ENCODE measurements around the gene VDAC2. TPM values are rescaled to one million over a fixed set of nuclear protein-coding genes. Genes with fewer than 3 reads are reported as not detected.

Gene VDAC2
- polyA plus RNA-seq, 1 donor from 2014 or later = 291 TPM

DNA sequence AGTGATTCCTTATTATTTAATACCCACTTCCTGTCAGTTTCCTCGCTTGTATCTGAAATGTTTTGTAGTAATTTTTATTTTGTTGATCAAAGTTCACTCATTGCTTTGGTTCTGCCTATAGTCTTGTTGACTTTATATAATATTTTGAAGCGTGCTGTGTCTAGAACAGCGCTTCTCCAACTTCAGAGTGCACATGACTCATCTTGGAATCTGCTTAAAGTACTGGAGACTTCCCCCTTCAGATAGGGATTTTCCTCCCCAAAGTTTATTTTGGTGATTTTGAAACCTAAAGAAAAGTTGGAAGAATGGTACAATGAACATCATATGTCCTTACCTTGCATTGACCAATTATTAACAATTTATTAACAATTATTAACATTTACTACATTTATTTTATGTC lies 19.4 kb downstream of the VDAC2 start:
- Histone ChIP-seq H3K9ac (ENCODE audit: low read length) (no peak overlapping the region), H3K79me2 (replicated peaks; ENCODE audit: insufficient read depth, low read length) (peaks cover 15% of the 10 kb centered on the region), H3K9me2 (ENCODE audit: insufficient read depth, low read length) (no peaks in the 10 kb centered on the region), H3F3A (ENCODE audit: insufficient read depth, low read length, poor library complexity, severe bottlenecking) (no peaks in the 10 kb centered on the region), H3K9me3 (ENCODE audit: low read length) (no peaks in the 10 kb centered on the region), H3K36me3 (ENCODE audit: insufficient read depth, low read length) (peaks cover 5% of the 10 kb centered on the region), H2AFZ (ENCODE audit: low read depth, low read length) (no peak overlapping the region), H4K20me1 (ENCODE audit: insufficient read depth) (no peaks in the 10 kb centered on the region), H3K4me3 (ENCODE audit: low read length) (no peak overlapping the region), H3K4me2 (ENCODE audit: low read length) (no peak overlapping the region), H3K27me3 (ENCODE audit: insufficient read depth, low read depth, low read length) (peaks cover 4% of the 10 kb centered on the region), H3K27ac (ENCODE audit: low read length) (no peak overlapping the region)
- TF ChIP-seq TAF1 (IDR thresholded peaks at IDR 0.05; ENCODE audit: low read depth) = no peak
- TF ChIP-seq RAD21 (conservative IDR thresholded peaks at IDR 0.05) = no peak
- no peak for TF ChIP-seq POLR2AphosphoS5 (IDR thresholded peaks at IDR 0.05)
- TF ChIP-seq REST (IDR thresholded peaks at IDR 0.05; ENCODE audit: borderline replicate concordance) = no peak

DNA sequence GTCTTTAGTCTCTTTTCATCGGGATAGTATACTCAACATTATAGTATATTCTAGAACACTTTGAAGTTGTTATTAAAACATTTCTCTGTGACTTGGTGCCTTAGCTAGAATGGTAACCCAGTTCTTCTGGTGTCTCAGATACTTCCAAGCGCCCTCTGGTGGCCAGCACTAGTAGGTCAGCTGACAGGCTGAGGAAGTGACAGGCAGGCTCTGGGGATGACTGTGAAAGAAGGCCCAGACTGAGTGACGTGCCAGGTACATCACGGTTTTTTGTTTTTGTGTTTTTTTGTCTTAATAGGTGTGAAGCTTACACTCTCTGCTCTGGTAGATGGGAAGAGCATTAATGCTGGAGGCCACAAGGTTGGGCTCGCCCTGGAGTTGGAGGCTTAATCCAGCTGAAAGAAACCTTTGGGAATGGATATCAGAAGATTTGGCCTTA lies 20.0 kb downstream of the VDAC2 start:
- H3K4me2 ChIP-seq (ENCODE audit: low read length) = no peak overlapping the region
- TF ChIP-seq POLR2AphosphoS5 (IDR thresholded peaks at IDR 0.05) (peak; percentile 39), SMC3 (conservative IDR thresholded peaks at IDR 0.05; ENCODE audit: poor library complexity) (peak; percentile 88), REST (IDR thresholded peaks at IDR 0.05; ENCODE audit: borderline replicate concordance) (no peak), TAF1 (IDR thresholded peaks at IDR 0.05; ENCODE audit: low read depth) (no peak), EP300 (conservative IDR thresholded peaks at IDR 0.05; ENCODE audit: poor library complexity, severe bottlenecking) (peak; percentile 64), RAD21 (conservative IDR thresholded peaks at IDR 0.05) (peak; percentile 71)
- TF ChIP-seq, protein P1, sequence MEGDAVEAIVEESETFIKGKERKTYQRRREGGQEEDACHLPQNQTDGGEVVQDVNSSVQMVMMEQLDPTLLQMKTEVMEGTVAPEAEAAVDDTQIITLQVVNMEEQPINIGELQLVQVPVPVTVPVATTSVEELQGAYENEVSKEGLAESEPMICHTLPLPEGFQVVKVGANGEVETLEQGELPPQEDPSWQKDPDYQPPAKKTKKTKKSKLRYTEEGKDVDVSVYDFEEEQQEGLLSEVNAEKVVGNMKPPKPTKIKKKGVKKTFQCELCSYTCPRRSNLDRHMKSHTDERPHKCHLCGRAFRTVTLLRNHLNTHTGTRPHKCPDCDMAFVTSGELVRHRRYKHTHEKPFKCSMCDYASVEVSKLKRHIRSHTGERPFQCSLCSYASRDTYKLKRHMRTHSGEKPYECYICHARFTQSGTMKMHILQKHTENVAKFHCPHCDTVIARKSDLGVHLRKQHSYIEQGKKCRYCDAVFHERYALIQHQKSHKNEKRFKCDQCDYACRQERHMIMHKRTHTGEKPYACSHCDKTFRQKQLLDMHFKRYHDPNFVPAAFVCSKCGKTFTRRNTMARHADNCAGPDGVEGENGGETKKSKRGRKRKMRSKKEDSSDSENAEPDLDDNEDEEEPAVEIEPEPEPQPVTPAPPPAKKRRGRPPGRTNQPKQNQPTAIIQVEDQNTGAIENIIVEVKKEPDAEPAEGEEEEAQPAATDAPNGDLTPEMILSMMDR (IDR thresholded peaks at IDR 0.05; ENCODE audit: poor library complexity, severe bottlenecking) = peak; percentile 92

More for the DNA sequence above, 20.0 kb downstream of the VDAC2 start:
- H3K79me2 ChIP-seq (replicated peaks; ENCODE audit: insufficient read depth, low read length) = peaks cover 15% of the 10 kb centered on the region
- no peak overlapping the region for H2AFZ ChIP-seq (ENCODE audit: low read depth, low read length)
- H3K27ac ChIP-seq (ENCODE audit: low read length) = no peak overlapping the region
- H3K36me3 ChIP-seq (ENCODE audit: insufficient read depth, low read length) = no peaks in the 10 kb centered on the region
- H3K9me3 ChIP-seq (ENCODE audit: low read length) = no peaks in the 10 kb centered on the region
- H3K27me3 ChIP-seq (ENCODE audit: insufficient read depth, low read depth, low read length) = peaks cover 9% of the 10 kb centered on the region
- H3K9ac ChIP-seq (ENCODE audit: low read length) = no peak overlapping the region
- no peak overlapping the region for H3K4me3 ChIP-seq (ENCODE audit: low read length)
- H3F3A ChIP-seq (ENCODE audit: insufficient read depth, low read length, poor library complexity, severe bottlenecking) = no peaks in the 10 kb centered on the region
- no peaks in the 10 kb centered on the region for H4K20me1 ChIP-seq (ENCODE audit: insufficient read depth)
- H3K9me2 ChIP-seq (ENCODE audit: insufficient read depth, low read length) = no peaks in the 10 kb centered on the region

Data from neural cell (in vitro differentiated cells).